ENCODE measurements around the gene TRMT2A.

TRMT2A gene

DNA sequence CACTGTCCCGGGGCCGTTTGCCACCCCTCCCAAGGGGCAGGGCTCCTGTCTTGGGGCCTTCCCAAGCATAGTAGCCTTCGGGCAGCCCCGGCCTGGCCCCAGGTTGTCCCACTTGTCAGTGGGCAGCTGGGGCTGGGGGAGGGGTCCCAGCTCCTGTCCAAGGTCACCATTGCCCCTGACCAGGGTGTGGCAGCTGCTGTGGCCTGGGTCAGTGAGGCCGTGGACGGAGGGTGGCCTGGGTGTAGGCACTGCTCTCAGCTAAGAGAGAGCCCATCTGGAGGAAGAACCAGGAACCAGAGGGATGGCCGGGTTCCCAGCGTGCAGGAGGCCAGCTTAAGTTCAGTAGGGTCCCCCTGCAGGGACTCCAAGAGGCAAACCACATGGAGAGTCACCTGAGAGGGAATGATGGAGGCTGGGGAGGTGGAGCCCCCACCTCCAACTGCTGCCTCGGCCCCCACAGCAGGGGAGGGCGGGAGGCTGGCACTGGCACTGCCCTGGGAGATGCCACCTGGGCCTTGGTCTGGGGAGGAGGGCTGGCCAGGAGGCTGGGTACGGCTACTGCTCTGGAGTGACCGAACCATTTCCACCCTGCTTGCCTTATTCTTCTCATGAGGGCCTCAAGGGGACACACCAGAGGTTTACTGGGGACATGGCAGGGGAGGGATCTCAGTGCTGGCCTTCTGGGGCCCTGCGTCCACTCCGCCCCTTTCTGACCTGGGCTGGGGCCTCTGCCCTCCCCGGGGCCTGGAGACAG, 40.6 kb upstream of the TRMT2A start:
- H3K4me1 ChIP-seq (ENCODE audit: control insufficient read depth, insufficient read depth, low read length): no peaks in the 10 kb centered on the region
- H3K9me3 ChIP-seq (ENCODE audit: control insufficient read depth, insufficient read depth, low read depth, low read length): no peaks in the 10 kb centered on the region
- ChIA-PET POLR2A (interaction anchor here (0.7 to 0.9 kb wide), 3 partner anchors 80 to 128 kb away, joined by 3 read pairs; no protein-coding TSS in a partner anchor), CTCF (interaction anchor here (0.6 to 6.0 kb wide), 31 partner anchors 10 to 339 kb away, joined by 3 to 64 read pairs (median 5); partner anchors contain the start of gene DGCR6L)
- TF ChIP-seq GLIS1 (tag by site-specific recombination; IDR thresholded peaks at IDR 0.05) (peak; percentile 75), ZNF311 (tag by site-specific recombination; IDR thresholded peaks at IDR 0.05; ENCODE audit: borderline replicate concordance) (no peak)
- H3K36me3 ChIP-seq (ENCODE audit: control insufficient read depth in 2 of 2, insufficient read depth in 1 of 2, low read length in 2 of 2): no peaks in the 10 kb centered on the region
- H3K27ac ChIP-seq (ENCODE audit: extremely low read depth, low read depth, low read length): no peak overlapping the region
- no peak overlapping the region for H3K4me3 ChIP-seq (ENCODE audit: low read depth, low read length)

DNA sequence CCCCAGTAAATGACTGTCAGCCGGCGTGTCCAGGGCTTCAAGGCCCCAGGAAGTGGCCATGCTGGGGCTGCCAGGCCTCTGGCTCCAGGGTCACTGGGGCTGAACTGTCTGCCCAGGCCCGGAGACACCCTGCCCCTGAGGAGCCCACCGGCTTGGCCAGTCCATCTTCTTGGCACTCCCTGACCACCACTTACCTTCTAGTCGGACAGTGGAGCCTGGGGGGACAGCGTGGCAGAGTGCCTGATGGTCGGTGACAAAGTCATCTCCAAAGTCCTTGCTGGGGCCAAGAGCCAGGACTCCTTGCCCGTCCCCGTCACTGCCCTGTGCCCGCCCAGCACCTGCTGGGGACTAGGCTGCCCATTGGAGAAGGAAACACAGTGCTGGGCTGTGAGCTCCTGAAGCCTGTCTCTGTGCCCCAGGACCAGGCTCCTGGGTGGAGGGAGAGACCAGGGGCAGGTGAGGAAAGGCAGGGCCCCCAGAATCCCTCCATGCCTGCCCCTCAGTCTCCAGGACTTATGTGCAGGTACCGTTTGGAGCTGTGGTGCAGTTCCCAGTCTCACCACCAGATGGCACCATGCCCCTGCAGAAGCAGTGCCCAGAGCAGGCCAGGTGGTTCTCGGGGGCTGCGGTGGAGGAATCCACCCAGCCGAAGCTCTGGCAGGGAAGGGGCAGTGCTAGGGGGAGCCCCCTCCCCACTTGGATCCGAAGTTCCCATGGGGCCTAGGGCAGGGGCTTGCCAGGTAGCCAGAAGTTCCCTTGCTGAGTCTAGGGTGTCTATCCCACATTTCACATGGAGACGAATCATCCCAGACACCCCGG, 39.8 kb upstream of the TRMT2A start:
- CTCF ChIA-PET: interaction anchor here (0.6 to 6.0 kb wide), 34 partner anchors 9 to 340 kb away, joined by 3 to 64 read pairs (median 4); partner anchors contain the start of gene DGCR6L
- no peak overlapping the region for H3K27ac ChIP-seq (ENCODE audit: extremely low read depth, low read depth, low read length)
- H3K4me1 ChIP-seq (ENCODE audit: control insufficient read depth, insufficient read depth, low read length): no peaks in the 10 kb centered on the region
- no peak overlapping the region for H3K4me3 ChIP-seq (ENCODE audit: low read depth, low read length)
- no peaks in the 10 kb centered on the region for H3K9me3 ChIP-seq (ENCODE audit: control insufficient read depth, insufficient read depth, low read depth, low read length)
- POLR2A ChIA-PET: interaction anchor here (0.7 to 0.9 kb wide), 3 partner anchors 81 to 129 kb away, joined by 3 read pairs; no protein-coding TSS in a partner anchor
- no peaks in the 10 kb centered on the region for H3K36me3 ChIP-seq (ENCODE audit: control insufficient read depth in 2 of 2, insufficient read depth in 1 of 2, low read length in 2 of 2)
- TF ChIP-seq, protein P1, sequence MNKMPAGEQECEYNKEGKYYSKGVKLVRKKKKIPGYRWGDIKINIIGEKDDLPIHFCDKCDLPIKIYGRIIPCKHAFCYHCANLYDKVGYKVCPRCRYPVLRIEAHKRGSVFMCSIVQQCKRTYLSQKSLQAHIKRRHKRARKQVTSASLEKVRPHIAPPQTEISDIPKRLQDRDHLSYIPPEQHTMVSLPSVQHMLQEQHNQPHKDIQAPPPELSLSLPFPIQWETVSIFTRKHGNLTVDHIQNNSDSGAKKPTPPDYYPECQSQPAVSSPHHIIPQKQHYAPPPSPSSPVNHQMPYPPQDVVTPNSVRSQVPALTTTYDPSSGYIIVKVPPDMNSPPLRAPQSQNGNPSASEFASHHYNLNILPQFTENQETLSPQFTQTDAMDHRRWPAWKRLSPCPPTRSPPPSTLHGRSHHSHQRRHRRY (tag by site-specific recombination; IDR thresholded peaks at IDR 0.05): no peak
- peak; percentile 37; the same call in 1 of the 2 replicates for TF ChIP-seq ZNF629 (tag by site-specific recombination; IDR thresholded peaks at IDR 0.05)
- TF ChIP-seq, protein P2, sequence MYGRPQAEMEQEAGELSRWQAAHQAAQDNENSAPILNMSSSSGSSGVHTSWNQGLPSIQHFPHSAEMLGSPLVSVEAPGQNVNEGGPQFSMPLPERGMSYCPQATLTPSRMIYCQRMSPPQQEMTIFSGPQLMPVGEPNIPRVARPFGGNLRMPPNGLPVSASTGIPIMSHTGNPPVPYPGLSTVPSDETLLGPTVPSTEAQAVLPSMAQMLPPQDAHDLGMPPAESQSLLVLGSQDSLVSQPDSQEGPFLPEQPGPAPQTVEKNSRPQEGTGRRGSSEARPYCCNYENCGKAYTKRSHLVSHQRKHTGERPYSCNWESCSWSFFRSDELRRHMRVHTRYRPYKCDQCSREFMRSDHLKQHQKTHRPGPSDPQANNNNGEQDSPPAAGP (tag by site-specific recombination; IDR thresholded peaks at IDR 0.05): 0 out of 2 replicates have a peak, but pooled peaks have one; percentile 40
- 0 out of 2 replicates have a peak, but pooled peaks have one; percentile 19 for TF ChIP-seq ZFP69B (tag by site-specific recombination; IDR thresholded peaks at IDR 0.05)
- TF ChIP-seq ZNF23 (tag by site-specific recombination; IDR thresholded peaks at IDR 0.05; ENCODE audit: borderline replicate concordance): no peak
- peak; percentile 18; the same call in 1 of the 2 replicates for TF ChIP-seq ZBTB48 (tag by site-specific recombination; IDR thresholded peaks at IDR 0.05)
- TF ChIP-seq, protein P3, sequence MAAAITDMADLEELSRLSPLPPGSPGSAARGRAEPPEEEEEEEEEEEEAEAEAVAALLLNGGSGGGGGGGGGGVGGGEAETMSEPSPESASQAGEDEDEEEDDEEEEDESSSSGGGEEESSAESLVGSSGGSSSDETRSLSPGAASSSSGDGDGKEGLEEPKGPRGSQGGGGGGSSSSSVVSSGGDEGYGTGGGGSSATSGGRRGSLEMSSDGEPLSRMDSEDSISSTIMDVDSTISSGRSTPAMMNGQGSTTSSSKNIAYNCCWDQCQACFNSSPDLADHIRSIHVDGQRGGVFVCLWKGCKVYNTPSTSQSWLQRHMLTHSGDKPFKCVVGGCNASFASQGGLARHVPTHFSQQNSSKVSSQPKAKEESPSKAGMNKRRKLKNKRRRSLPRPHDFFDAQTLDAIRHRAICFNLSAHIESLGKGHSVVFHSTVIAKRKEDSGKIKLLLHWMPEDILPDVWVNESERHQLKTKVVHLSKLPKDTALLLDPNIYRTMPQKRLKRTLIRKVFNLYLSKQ (tag by site-specific recombination; IDR thresholded peaks at IDR 0.05; ENCODE audit: borderline replicate concordance): no peak
- peak; percentile 35; the same call in 1 of the 2 replicates for TF ChIP-seq ZNF660 (tag by site-specific recombination; IDR thresholded peaks at IDR 0.05)
- peak; percentile 40; the same call in 1 of the 2 replicates for TF ChIP-seq GLIS1 (tag by site-specific recombination; IDR thresholded peaks at IDR 0.05)
- TF ChIP-seq, protein P4, sequence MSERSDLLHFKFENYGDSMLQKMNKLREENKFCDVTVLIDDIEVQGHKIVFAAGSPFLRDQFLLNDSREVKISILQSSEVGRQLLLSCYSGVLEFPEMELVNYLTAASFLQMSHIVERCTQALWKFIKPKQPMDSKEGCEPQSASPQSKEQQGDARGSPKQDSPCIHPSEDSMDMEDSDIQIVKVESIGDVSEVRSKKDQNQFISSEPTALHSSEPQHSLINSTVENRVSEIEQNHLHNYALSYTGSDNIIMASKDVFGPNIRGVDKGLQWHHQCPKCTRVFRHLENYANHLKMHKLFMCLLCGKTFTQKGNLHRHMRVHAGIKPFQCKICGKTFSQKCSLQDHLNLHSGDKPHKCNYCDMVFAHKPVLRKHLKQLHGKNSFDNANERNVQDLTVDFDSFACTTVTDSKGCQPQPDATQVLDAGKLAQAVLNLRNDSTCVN (tag by site-specific recombination; optimal IDR thresholded peaks at IDR 0.05): peak; percentile 6
- TF ChIP-seq, protein P5, sequence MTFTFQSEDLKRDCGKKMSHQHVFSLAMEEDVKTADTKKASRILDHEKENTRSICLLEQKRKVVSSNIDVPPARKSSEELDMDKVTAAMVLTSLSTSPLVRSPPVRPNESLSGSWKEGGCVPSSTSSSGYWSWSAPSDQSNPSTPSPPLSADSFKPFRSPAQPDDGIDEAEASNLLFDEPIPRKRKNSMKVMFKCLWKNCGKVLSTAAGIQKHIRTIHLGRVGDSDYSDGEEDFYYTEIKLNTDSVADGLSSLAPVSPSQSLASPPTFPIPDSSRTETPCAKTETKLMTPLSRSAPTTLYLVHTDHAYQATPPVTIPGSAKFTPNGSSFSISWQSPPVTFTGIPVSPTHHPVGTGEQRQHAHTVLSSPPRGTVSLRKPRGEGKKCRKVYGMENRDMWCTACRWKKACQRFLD (tag by site-specific recombination; IDR thresholded peaks at IDR 0.05): no peak
- peak; percentile 51; the same call in 1 of the 2 replicates for TF ChIP-seq ZEB2 (tag by site-specific recombination; IDR thresholded peaks at IDR 0.05)
- TF ChIP-seq GLIS2 (tag by site-specific recombination; IDR thresholded peaks at IDR 0.05): no peak
- 0 out of 2 replicates have a peak, but pooled peaks have one; percentile 14 for TF ChIP-seq SP2 (tag by site-specific recombination; IDR thresholded peaks at IDR 0.05)
- no peak for TF ChIP-seq ZNF223 (tag by site-specific recombination; IDR thresholded peaks at IDR 0.05)
- TF ChIP-seq EGR2 (tag by site-specific recombination; IDR thresholded peaks at IDR 0.05; ENCODE audit: low read depth): no peak
- TF ChIP-seq ZNF530 (tag by site-specific recombination; IDR thresholded peaks at IDR 0.05; ENCODE audit: low read depth): no peak
- TF ChIP-seq, protein P6, sequence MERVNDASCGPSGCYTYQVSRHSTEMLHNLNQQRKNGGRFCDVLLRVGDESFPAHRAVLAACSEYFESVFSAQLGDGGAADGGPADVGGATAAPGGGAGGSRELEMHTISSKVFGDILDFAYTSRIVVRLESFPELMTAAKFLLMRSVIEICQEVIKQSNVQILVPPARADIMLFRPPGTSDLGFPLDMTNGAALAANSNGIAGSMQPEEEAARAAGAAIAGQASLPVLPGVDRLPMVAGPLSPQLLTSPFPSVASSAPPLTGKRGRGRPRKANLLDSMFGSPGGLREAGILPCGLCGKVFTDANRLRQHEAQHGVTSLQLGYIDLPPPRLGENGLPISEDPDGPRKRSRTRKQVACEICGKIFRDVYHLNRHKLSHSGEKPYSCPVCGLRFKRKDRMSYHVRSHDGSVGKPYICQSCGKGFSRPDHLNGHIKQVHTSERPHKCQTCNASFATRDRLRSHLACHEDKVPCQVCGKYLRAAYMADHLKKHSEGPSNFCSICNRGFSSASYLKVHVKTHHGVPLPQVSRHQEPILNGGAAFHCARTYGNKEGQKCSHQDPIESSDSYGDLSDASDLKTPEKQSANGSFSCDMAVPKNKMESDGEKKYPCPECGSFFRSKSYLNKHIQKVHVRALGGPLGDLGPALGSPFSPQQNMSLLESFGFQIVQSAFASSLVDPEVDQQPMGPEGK (tag by site-specific recombination; IDR thresholded peaks at IDR 0.05): peak; percentile 56; the same call in 1 of the 2 replicates
- no peak for TF ChIP-seq ZNF670 (tag by site-specific recombination; IDR thresholded peaks at IDR 0.05; ENCODE audit: low read depth)
- peak; percentile 59; the same call in 1 of the 2 replicates for TF ChIP-seq KLF8 (tag by site-specific recombination; IDR thresholded peaks at IDR 0.05)
- no peak for TF ChIP-seq ZXDB (tag by site-specific recombination; IDR thresholded peaks at IDR 0.05)
- TF ChIP-seq ZNF366 (tag by site-specific recombination; conservative IDR thresholded peaks at IDR 0.05): no peak

Data from HEK293 (cell line).